HepG2 (cell line): ENCODE data around the gene HABP4. TPM values are rescaled to one million over a fixed set of nuclear protein-coding genes. Genes with fewer than 3 reads are reported as not detected.

ENCODE experiments used
- ATAC-seq: fragments of 200-7000 bp; cut with Tn5 transposase; 3 replicates; pipeline ENCODE4 v1.9.1; 2020; ENCODE audit warnings: mild to moderate bottlenecking, moderate library complexity
- BruUV-seq: library from RNA; stranded (reverse); fragments of 400-500 nt; replicated peaks from 2 replicates; lab custom pipeline; 2021; lab: Mats Ljungman, UMichigan
- CTCF ChIA-PET: fragments of 300-600 bp; formaldehyde crosslinking; extraction: SDS; loops from one replicate; lab custom pipeline; 2021; ENCODE audit warnings: low total read pairs, inconsistent platforms, low intra/inter-chr PET ratio; lab: Yijun Ruan, JAX
- POLR2A ChIA-PET: fragments of 350-600 bp; sonication (Branson Sonifier 250); formaldehyde crosslinking; loops from one replicate; lab custom pipeline; 2020; ENCODE audit warnings: antibody characterized with exemption, inconsistent platforms; lab: Yijun Ruan, JAX
- DNase-seq: peaks from one replicate; pipeline ENCODE4 v3.0.0-alpha.2; 2015; ENCODE audit warnings: low spot score
- FAIRE-seq: peaks from 3 replicates; lab custom pipeline; 2011; peaks lifted over from hg19 to GRCh38; lab: Jason Lieb, UNC
- H2AFZ ChIP-seq: one replicate; pipeline ENCODE4 v1.6.1; 2011; ENCODE audit warnings: low read length, inconsistent platforms
- H3K27ac ChIP-seq: fragments of 300-600 bp; 3 replicates; pipeline ENCODE4 v1.8.0; 2011; ENCODE audit warnings: mixed run types, mild to moderate bottlenecking, mixed read lengths, low read length, inconsistent platforms; ENCODE audit not compliant: insufficient read depth; ENCODE audit errors: extremely low read length
- H3K27me3 ChIP-seq, 2 experiments: fragments of 200-600 bp in 1 of 2; 2 replicates in 1 of 2; 3 replicates in 1 of 2; pipeline versions ENCODE4 v1.6.0 to v1.8.0; 2011; ENCODE audit warnings: low read length in 2 of 2, mild to moderate bottlenecking in 2 of 2, moderate library complexity in 2 of 2, inconsistent platforms in 1 of 2; ENCODE audit not compliant: insufficient read depth in 2 of 2, control insufficient read depth in 1 of 2
- H3K36me3 ChIP-seq, 2 experiments: fragments of 200-600 bp in 1 of 2; replicated peaks in 1 of 2; 2 replicates in 1 of 2; 3 replicates in 1 of 2; pipeline versions ENCODE4 v1.5.1 to v1.8.0; 2011; ENCODE audit warnings: low read length in 2 of 2, inconsistent platforms in 1 of 2; ENCODE audit not compliant: insufficient read depth in 2 of 2, control insufficient read depth in 1 of 2
- H3K4me1 ChIP-seq: 2 replicates; pipeline ENCODE4 v1.5.1; 2012; ENCODE audit warnings: low read length, inconsistent platforms; ENCODE audit not compliant: insufficient read depth
- H3K4me2 ChIP-seq: 2 replicates; pipeline ENCODE4 v1.6.0; 2011; ENCODE audit warnings: low read depth, low read length, inconsistent platforms
- H3K4me3 ChIP-seq, 3 experiments: fragments of 200-600 bp in 1 of 3; sonication (generic), shearing (Covaris generic) in 1 of 3; replicated peaks in 1 of 3; 2 replicates each; pipeline ENCODE4 v1.5.1; 2011 to 2016; ENCODE audit warnings: low read length in 3 of 3, inconsistent platforms in 2 of 3, low read depth in 2 of 3, mild to moderate bottlenecking in 2 of 3, control low read depth in 1 of 3, mixed read lengths in 1 of 3; ENCODE audit not compliant: insufficient read depth in 1 of 3
- H3K79me2 ChIP-seq: one replicate; pipeline ENCODE4 v1.6.1; 2011; ENCODE audit warnings: low read length, inconsistent platforms; ENCODE audit not compliant: insufficient read depth
- H3K9ac ChIP-seq: 2 replicates; pipeline ENCODE4 v1.6.0; 2011; ENCODE audit warnings: mild to moderate bottlenecking, low read depth, low read length, inconsistent platforms; ENCODE audit not compliant: insufficient read depth
- H3K9me3 ChIP-seq: 2 replicates; pipeline ENCODE4 v1.5.1; 2012; ENCODE audit warnings: mild to moderate bottlenecking, low read length
- H4K20me1 ChIP-seq: 2 replicates; pipeline ENCODE4 v1.6.0; 2011; ENCODE audit warnings: inconsistent platforms, mild to moderate bottlenecking, low read length, moderate library complexity; ENCODE audit not compliant: insufficient read depth
- CHD2 ChIP-seq: IDR thresholded peaks from 2 replicates; pipeline ENCODE4 v1.6.1; 2011; ENCODE audit warnings: low read depth, low read length, improper control_type of control experiment
- ZNF367 ChIP-seq: sonication (generic); formaldehyde crosslinking; IDR thresholded peaks from 2 replicates; pipeline ENCODE4 v1.4.0; 2020; ENCODE audit warnings: missing genetic modification reagents, borderline replicate concordance
- ZSCAN29 ChIP-seq: sonication (generic); formaldehyde crosslinking; conservative IDR thresholded peaks from 2 replicates; pipeline ENCODE4 v1.4.0; 2020; ENCODE audit warnings: mild to moderate bottlenecking, missing genetic modification reagents
- whole genome bisulfite sequencing: methylation state at CpG from one replicate; pipeline ENCODE4 v1.1.6; 2017; ENCODE audit warnings: low lambda C conversion rate; 5-methylcytosine and 5-hydroxymethylcytosine counted together
- in situ Hi-C: cut with HindIII; loops from 2 replicates; pipeline ENCODE4 v1.10.0; 2017; ENCODE audit warnings: low pct_unique_long_range_greater_than_20kb; ENCODE audit not compliant: extremely low pct_ligation_motif_present
- intact Hi-C: fragments of 100-400 bp; cut with micrococcal nuclease; formaldehyde crosslinking; loops from one replicate; pipeline ENCODE4 v1.10.0; 2022; ENCODE audit not compliant: unreplicated experiment
- polyA plus RNA-seq, 8 experiments: library from polyadenylated mRNA; depleted of rRNA in 3 of 8; stranded (reverse) in 7 of 8; unstranded in 1 of 8; fragments of >200 nt; fragmentation: Illumina TruSeq in 4 of 8; extraction: Trizol in 4 of 8; gene quantifications; 2 replicates each; pipeline versions ENCODE4 v1.2.1 to v1.2.3, GENCODE V29; 2011 to 2016; ENCODE audit warnings: low read depth in 4 of 8, missing spikeins in 1 of 8, mixed read lengths in 1 of 8; ENCODE audit not compliant: insufficient read depth in 1 of 8
- total RNA-seq, 5 experiments: library from RNA; depleted of rRNA; stranded (reverse); fragments of >200 nt; fragmentation: Illumina TruSeq; extraction: Trizol; gene quantifications; 2 replicates each; pipeline ENCODE4 v1.2.3, GENCODE V29; 2016; ENCODE audit warnings: low read depth in 1 of 5
- TF ChIP-seq, protein P1 (sequence below): sonication (generic); formaldehyde crosslinking; IDR thresholded peaks from 2 replicates; pipeline ENCODE4 v1.5.0; 2020; ENCODE audit warnings: mild to moderate bottlenecking, missing genetic modification reagents, moderate library complexity
- TF ChIP-seq, protein P2 (sequence below): sonication (generic); formaldehyde crosslinking; IDR thresholded peaks from 2 replicates; pipeline ENCODE4 v1.8.1; 2023; ENCODE audit warnings: mild to moderate bottlenecking, inconsistent platforms, moderate library complexity, missing genetic modification reagents, borderline replicate concordance
- TF ChIP-seq, protein P3 (sequence below): sonication (generic); formaldehyde crosslinking; IDR thresholded peaks from 2 replicates; pipeline ENCODE4 v1.4.0; 2020; ENCODE audit warnings: mild to moderate bottlenecking, missing genetic modification reagents

Gene HABP4
- total and polyA plus RNA-seq, 2 of the 13 experiments (the other 11 are each of a cell fraction or from before 2014, with no cell fraction given): 14.3 to 26.6 TPM

DNA sequence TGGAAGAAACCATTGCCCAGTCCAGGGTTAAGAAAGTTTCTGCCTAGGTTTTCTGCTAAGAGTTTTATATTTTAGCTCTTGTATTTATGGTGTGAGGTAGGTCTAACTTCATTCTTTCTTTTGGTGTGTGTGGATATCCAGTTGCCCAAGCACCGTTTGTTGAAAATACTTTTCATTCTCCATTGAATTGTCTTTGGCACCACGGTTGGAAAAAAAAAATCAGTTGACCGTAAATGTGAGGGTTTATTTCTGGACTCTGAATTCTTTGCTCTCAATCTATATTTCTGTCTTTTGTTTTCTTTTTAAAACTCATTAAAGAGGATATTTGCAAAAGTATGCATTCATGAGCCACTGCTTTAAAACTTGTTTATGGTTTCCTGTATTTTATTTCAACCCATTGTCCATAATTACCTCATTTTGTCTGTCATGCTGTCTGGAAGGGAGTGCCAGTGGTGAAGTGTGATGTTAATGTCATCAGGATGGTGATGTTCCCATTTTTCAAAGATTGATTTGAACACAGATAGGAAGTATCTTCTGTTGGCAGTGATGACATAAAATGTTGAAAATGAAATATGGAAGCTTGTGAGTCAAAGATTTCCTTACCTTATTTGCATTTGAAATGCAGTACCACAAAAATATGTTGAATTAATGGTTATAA lies 33.9 kb downstream of the HABP4 start:
- POLR2A ChIA-PET: no interaction called here
- no TSS peak for BruUV-seq
- no peak for FAIRE-seq

More for the DNA sequence above, 33.9 kb downstream of the HABP4 start:
- Histone ChIP-seq H3K79me2 (no peaks in the 10 kb centered on the region), H4K20me1 (no peaks in the 10 kb centered on the region), H3K4me1 (peaks cover 40% of the 10 kb centered on the region), H3K27ac (no peak overlapping the region), H3K4me2 (no peak overlapping the region), H3K9ac (no peak overlapping the region), H3K36me3 (peaks cover 11 to 48% of the 10 kb centered on the region in 2 experiments), H2AFZ (no peak overlapping the region), H3K27me3 (no peaks in the 10 kb centered on the region), H3K9me3 (no peaks in the 10 kb centered on the region), H3K4me3 (no peak overlapping the region)
- TF ChIP-seq CHD2: no peak
- no peak for TF ChIP-seq ZNF367
- TF ChIP-seq, protein P1, sequence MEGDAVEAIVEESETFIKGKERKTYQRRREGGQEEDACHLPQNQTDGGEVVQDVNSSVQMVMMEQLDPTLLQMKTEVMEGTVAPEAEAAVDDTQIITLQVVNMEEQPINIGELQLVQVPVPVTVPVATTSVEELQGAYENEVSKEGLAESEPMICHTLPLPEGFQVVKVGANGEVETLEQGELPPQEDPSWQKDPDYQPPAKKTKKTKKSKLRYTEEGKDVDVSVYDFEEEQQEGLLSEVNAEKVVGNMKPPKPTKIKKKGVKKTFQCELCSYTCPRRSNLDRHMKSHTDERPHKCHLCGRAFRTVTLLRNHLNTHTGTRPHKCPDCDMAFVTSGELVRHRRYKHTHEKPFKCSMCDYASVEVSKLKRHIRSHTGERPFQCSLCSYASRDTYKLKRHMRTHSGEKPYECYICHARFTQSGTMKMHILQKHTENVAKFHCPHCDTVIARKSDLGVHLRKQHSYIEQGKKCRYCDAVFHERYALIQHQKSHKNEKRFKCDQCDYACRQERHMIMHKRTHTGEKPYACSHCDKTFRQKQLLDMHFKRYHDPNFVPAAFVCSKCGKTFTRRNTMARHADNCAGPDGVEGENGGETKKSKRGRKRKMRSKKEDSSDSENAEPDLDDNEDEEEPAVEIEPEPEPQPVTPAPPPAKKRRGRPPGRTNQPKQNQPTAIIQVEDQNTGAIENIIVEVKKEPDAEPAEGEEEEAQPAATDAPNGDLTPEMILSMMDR: no peak
- TF ChIP-seq, protein P2, sequence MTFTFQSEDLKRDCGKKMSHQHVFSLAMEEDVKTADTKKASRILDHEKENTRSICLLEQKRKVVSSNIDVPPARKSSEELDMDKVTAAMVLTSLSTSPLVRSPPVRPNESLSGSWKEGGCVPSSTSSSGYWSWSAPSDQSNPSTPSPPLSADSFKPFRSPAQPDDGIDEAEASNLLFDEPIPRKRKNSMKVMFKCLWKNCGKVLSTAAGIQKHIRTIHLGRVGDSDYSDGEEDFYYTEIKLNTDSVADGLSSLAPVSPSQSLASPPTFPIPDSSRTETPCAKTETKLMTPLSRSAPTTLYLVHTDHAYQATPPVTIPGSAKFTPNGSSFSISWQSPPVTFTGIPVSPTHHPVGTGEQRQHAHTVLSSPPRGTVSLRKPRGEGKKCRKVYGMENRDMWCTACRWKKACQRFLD (CRISPR knock-in tag): no peak
- TF ChIP-seq ZSCAN29 (CRISPR knock-in tag): no peak
- TF ChIP-seq, protein P3, sequence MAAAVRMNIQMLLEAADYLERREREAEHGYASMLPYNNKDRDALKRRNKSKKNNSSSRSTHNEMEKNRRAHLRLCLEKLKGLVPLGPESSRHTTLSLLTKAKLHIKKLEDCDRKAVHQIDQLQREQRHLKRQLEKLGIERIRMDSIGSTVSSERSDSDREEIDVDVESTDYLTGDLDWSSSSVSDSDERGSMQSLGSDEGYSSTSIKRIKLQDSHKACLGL (CRISPR knock-in tag): no peak
- ATAC-seq: no peak
- no peak for DNase-seq
- CTCF ChIA-PET: no interaction called here
- intact Hi-C loops (no loop called here), in situ Hi-C loops (no loop called here)
- 96% methylated on average over 3 of the region's 3 CpGs for WGBS
